HG02763 (cell line): ENCODE measurements around the gene KLC1.
"Not testable (repeated sequence)": the region's sequence is repeated elsewhere in the genome, so short reads cannot be mapped to it uniquely, and the experiment has no call there.

Experiments used
- ATAC-seq: cut with Tn5 transposase; IDR thresholded peaks from one replicate; pipeline ENCODE4 v1.9.1; 2021; ENCODE audit warnings: mild to moderate bottlenecking, moderate library complexity; ENCODE audit not compliant: unreplicated experiment

Gene KLC1

GRCh38 chr14:103625356-103626095, 3.5 kb upstream of the KLC1 start:
- no peak for ATAC-seq

GRCh38 chr14:103626146-103626850, 2.7 kb upstream of the KLC1 start:
- ATAC-seq, result no peak

- ATAC-seq, result no peak
Measured at GRCh38 chr14:103627073-103628025, 1.7 kb upstream of the KLC1 start.

- ATAC-seq, result no peak
Measured at GRCh38 chr14:103628221-103628683, 759 bp upstream of the KLC1 start.

GRCh38 chr14:103629503-103630121, 601 bp downstream of the KLC1 start:
- peak; percentile 22 for ATAC-seq

DNA sequence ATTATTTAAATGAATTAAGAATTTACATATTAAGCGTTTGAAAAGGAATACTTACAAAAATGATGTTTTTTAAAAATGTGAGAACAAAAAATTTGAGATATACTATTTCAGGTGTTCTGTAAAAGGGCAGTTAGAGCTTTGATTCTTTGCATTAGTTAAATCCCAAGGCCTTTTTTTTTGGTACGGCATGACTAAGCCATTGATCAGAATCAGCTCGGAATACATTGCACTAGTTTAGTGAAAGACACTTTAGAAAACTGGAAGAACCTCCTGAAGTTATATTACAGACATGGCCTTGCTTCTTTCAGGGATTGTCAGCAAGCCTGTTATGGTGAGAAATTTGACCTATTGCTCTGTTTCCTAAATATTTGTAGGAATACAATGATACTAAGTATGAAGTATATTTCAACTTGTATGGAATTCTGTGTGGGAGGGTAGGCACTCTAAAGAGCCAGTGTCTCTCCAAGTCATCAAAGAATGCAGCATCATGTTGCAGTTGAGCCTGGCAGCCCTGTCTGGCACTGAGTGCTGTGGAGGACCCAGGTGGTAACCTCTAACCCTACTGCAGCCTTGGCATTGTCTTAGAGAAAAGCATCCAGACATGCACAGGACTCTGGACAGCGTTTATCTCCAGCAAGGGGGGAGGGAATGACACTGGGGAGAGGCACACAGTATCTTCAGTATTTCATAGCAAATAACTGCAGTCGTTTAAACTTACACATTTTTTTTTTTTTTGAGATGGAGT, 1.5 kb downstream of the KLC1 start:
- ATAC-seq, result no peak

GRCh38 chr14:103633391-103633790, 4.4 kb downstream of the KLC1 start:
- ATAC-seq, result no peak

DNA sequence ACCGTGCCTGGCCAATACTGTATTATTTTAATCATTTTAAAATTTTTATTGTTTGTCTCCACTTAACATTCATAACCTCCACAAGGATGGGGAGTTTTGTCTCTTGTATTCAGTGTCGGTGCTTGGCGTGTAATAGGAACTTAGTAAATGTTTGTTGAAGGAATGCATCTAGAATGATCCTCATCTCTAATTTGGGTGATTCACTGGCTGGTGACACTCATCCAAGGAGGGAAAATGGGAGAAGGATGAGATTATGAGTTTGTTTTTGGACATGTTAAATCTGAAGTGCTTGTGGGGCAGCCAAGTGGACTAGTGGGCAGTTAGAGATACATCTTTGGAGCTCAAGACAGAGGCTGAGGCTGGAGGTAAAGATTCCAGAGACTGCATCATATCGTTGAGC, 5.1 kb downstream of the KLC1 start:
- ATAC-seq, result no peak

- ATAC-seq, result no peak
Measured at GRCh38 chr14:103638594-103638993, 9.6 kb downstream of the KLC1 start.

GRCh38 chr14:103641161-103641560, 12.2 kb downstream of the KLC1 start:
- no peak for ATAC-seq

- no peak for ATAC-seq
Measured at GRCh38 chr14:103646189-103646588, 17.2 kb downstream of the KLC1 start.

GRCh38 chr14:103649001-103649400, 20.0 kb downstream of the KLC1 start:
- ATAC-seq, result no peak

- no peak for ATAC-seq
Measured at GRCh38 chr14:103650213-103650612, 21.2 kb downstream of the KLC1 start.

DNA sequence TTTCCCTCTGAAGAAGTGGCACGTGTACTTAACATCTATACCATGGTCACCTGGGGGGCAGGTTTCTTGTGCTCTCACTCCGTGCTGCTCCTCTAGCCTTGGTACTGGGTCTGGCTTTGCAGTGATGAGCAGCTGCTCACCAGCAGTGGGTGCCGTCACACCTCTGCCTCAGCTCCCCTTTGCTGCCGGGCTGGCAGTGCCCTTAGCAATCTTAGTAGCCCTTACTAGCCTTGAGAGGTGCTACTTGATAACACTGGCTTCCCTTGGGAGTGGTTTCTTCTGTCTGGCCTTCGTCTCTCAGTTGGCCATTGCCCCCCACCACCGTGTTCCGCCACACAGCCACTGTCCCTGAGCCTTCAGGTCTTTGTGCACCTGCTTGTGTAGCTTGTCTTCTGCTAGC, 22.6 kb downstream of the KLC1 start:
- ATAC-seq, result no peak

DNA sequence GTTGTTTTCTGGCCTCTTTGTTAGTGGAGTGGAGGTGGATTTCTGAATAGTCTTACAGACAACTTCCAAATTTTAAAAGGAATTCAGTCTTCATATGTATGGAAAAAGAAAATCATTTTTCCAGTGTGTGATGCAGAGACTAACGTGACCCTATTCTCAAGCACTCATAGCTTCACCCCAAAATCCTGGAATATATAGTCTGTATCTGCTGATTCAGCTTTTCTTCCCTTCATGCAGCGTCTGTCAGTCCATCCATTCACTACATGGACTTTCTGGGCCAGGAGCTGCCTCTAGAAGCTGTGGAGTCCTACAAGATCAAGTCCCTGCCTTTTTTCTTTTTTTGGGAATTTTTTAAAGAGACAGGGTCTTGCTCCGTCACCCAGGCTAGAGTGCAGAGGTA, 23.8 kb downstream of the KLC1 start:
- no peak for ATAC-seq

GRCh38 chr14:103653336-103653735, 24.3 kb downstream of the KLC1 start:
- ATAC-seq, result not testable (repeated sequence)

GRCh38 chr14:103653805-103654204, 24.8 kb downstream of the KLC1 start:
- ATAC-seq, result no peak

DNA sequence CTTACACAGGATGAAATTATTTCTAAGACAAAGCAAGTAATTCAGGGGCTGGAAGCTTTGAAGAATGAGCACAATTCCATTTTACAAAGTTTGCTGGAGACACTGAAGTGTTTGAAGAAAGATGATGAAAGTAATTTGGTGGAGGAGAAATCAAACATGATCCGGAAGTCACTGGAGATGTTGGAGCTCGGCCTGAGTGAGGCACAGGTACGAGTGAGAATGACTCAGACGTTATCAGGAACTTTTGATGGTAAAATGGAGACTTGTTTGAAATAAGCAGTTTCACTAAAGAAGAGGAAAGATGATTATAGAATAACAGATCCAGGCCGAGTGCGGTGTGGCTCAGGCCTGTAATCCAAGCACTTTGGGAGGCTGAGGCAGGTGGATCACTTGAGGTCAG, 25.6 kb downstream of the KLC1 start:
- ATAC-seq, result no peak

- no peak for ATAC-seq
Measured at GRCh38 chr14:103656031-103656755, 27.2 kb downstream of the KLC1 start.

DNA sequence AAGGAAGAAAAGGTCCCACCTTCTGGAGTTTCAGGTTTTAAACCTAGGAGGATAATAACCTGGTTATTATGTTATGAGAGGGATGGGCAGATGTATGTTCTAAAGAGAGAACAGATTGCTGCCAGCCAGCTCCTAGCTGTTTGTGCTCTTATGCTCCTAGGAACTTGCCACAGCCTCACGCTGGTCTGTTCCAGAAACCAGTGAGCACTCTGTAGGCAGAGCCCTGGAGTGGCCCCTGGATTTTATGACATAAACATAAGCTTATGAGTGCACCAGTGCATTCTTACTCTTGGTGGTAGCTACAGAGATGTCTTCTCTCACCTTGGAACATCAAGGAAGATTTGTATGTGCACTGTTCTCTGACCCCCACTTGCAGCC, 27.7 kb downstream of the KLC1 start:
- no peak for ATAC-seq
